Bronchial epithelial cell (primary cell): ENCODE data around the gene ARHGAP31. TPM values are rescaled to one million over a fixed set of nuclear protein-coding genes. Genes with fewer than 3 reads are reported as not detected.

Experiments
- DNase-seq: peaks from one replicate; pipeline ENCODE4 v3.0.0-alpha.2; 2010; ENCODE audit warnings: low read depth
- FAIRE-seq: peaks from 2 replicates; lab custom pipeline; 2011; peaks lifted over from hg19 to GRCh38; lab: Jason Lieb, UNC
- H3K27me3 ChIP-seq: 2 replicates; pipeline ENCODE4 v1.5.1; 2011; ENCODE audit warnings: low read length; ENCODE audit not compliant: control insufficient read depth, insufficient read depth
- H3K36me3 ChIP-seq: 2 replicates; pipeline ENCODE4 v1.5.1; 2011; ENCODE audit warnings: low read length; ENCODE audit not compliant: control insufficient read depth, insufficient read depth
- H3K4me3 ChIP-seq: 2 replicates; pipeline ENCODE4 v1.5.1; 2011; ENCODE audit warnings: mild to moderate bottlenecking, low read depth, low read length, control low read depth
- CTCF ChIP-seq: IDR thresholded peaks from 2 replicates; pipeline ENCODE4 v1.5.1; 2011; ENCODE audit warnings: mild to moderate bottlenecking, moderate library complexity, low read length, control low read depth, inconsistent platforms; ENCODE audit not compliant: insufficient read depth, severe bottlenecking
- total RNA-seq: library from RNA; depleted of rRNA; stranded (reverse); fragments of >200 nt; gene quantifications from 2 replicates; pipeline ENCODE4 v1.2.1, GENCODE V29; 2014

ARHGAP31 gene
- total RNA-seq, 1 donor from 2014 or later, result 0.26 TPM

GRCh38 chr3:119311081-119311925 lies 17.1 kb downstream of the ARHGAP31 start:
- H3K27me3 ChIP-seq, result no peaks in the 10 kb centered on the region
- DNase-seq (peak; percentile 85), FAIRE-seq (no peak)
- no peaks in the 10 kb centered on the region for H3K36me3 ChIP-seq
- TF ChIP-seq CTCF, result no peak
- no peak overlapping the region for H3K4me3 ChIP-seq

GRCh38 chr3:119313461-119313860 lies 19.3 kb downstream of the ARHGAP31 start:
- DNase-seq (no peak), FAIRE-seq (no peak)
- H3K27me3 ChIP-seq, result no peaks in the 10 kb centered on the region
- TF ChIP-seq CTCF, result no peak
- H3K36me3 ChIP-seq, result no peaks in the 10 kb centered on the region
- no peak overlapping the region for H3K4me3 ChIP-seq

GRCh38 chr3:119314821-119315220 lies 20.6 kb downstream of the ARHGAP31 start:
- FAIRE-seq, result no peak
- H3K4me3 ChIP-seq, result no peak overlapping the region

GRCh38 chr3:119315600-119316312 lies 21.6 kb downstream of the ARHGAP31 start:
- FAIRE-seq (no peak), DNase-seq (no peak)
- no peaks in the 10 kb centered on the region for H3K36me3 ChIP-seq
- H3K4me3 ChIP-seq, result no peak overlapping the region
- no peak for TF ChIP-seq CTCF
- no peaks in the 10 kb centered on the region for H3K27me3 ChIP-seq

More at GRCh38 chr3:119314821-119315220, 20.6 kb downstream of the ARHGAP31 start:
- Histone ChIP-seq H3K36me3 (no peaks in the 10 kb centered on the region), H3K27me3 (no peaks in the 10 kb centered on the region)
- DNase-seq, result no peak
- no peak for TF ChIP-seq CTCF

GRCh38 chr3:119316313-119316670 lies 22.1 kb downstream of the ARHGAP31 start:
- no peak for TF ChIP-seq CTCF
- H3K36me3 ChIP-seq, result no peaks in the 10 kb centered on the region
- DNase-seq, result no peak
- FAIRE-seq, result no peak
- no peak overlapping the region for H3K4me3 ChIP-seq
- no peaks in the 10 kb centered on the region for H3K27me3 ChIP-seq
